ENCODE results near the gene FMNL3. TPM values are rescaled to one million over a fixed set of nuclear protein-coding genes. Genes with fewer than 3 reads are reported as not detected.

Gene FMNL3
- total RNA-seq, 1 donor from 2014 or later = 17.3 TPM

GRCh38 chr12:49652921-49653520 lies 54.2 kb downstream of the FMNL3 start:
- Mint-ChIP-seq H3K36me3 (peaks cover 45% of the 10 kb centered on the region), H3K27me3 (ENCODE audit: insufficient read depth, low read depth) (peaks cover 2% of the 10 kb centered on the region), H3K9me3 (no peaks in the 10 kb centered on the region), H3K27ac (no peak overlapping the region), H3K4me1 (peaks cover 12% of the 10 kb centered on the region), H3K4me3 (no peak overlapping the region)
- TF ChIP-seq EZH2phosphoT487 (IDR thresholded peaks at IDR 0.05) = no peak
- TF ChIP-seq, protein P1, sequence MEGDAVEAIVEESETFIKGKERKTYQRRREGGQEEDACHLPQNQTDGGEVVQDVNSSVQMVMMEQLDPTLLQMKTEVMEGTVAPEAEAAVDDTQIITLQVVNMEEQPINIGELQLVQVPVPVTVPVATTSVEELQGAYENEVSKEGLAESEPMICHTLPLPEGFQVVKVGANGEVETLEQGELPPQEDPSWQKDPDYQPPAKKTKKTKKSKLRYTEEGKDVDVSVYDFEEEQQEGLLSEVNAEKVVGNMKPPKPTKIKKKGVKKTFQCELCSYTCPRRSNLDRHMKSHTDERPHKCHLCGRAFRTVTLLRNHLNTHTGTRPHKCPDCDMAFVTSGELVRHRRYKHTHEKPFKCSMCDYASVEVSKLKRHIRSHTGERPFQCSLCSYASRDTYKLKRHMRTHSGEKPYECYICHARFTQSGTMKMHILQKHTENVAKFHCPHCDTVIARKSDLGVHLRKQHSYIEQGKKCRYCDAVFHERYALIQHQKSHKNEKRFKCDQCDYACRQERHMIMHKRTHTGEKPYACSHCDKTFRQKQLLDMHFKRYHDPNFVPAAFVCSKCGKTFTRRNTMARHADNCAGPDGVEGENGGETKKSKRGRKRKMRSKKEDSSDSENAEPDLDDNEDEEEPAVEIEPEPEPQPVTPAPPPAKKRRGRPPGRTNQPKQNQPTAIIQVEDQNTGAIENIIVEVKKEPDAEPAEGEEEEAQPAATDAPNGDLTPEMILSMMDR (IDR thresholded peaks at IDR 0.05) = no peak
- no peak for TF ChIP-seq EZH2 (IDR thresholded peaks at IDR 0.05)
- no peaks in the 10 kb centered on the region for H3K79me2 ChIP-seq (ENCODE audit: low read depth)
- H3K9ac ChIP-seq = no peak overlapping the region
- H2AFZ ChIP-seq (replicated peaks) = no peak overlapping the region
- H3K4me3 ChIP-seq = no peak overlapping the region
- peaks cover 6% of the 10 kb centered on the region for H3F3A ChIP-seq (ENCODE audit: low read depth)
- H3K36me3 ChIP-seq = no peaks in the 10 kb centered on the region
- no peaks in the 10 kb centered on the region for H3K27me3 ChIP-seq
- H3K4me1 ChIP-seq = peaks cover 9% of the 10 kb centered on the region
- no peak overlapping the region for H3K4me2 ChIP-seq
- no peak for DNase-seq (ENCODE audit: low spot score)
- no peaks in the 10 kb centered on the region for H4K20me1 ChIP-seq (ENCODE audit: low read depth)
- H3K27ac ChIP-seq = no peak overlapping the region
- H3K9me3 ChIP-seq (ENCODE audit: low read depth) = no peaks in the 10 kb centered on the region

DNA sequence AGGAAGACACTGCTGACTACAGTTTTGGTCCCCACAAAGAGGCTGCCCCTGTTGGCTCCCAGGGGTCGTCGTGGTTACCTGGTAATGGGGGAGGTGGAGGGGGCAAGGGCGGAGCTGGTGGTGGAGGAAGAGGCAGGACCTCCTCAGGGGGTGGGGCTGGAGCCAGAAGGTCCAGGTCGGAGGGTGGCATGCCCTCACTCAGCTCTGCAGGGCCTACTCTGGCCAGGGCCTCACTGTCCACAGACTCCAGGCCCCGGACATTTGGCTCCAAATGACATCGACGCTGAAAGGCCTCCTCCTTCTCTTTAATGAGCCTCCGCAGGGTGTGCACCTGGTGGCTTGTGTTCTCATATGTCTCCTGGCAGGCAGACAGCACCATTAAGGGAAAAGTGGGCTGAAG lies 55.4 kb downstream of the FMNL3 start:
- no peaks in the 10 kb centered on the region for H3K79me2 ChIP-seq (ENCODE audit: low read depth)

GRCh38 chr12:49649892-49650291 lies 57.3 kb downstream of the FMNL3 start:
- peaks cover 37% of the 10 kb centered on the region for H3K36me3 Mint-ChIP-seq
- no peaks in the 10 kb centered on the region for H3K36me3 ChIP-seq

More for the DNA sequence above, 55.4 kb downstream of the FMNL3 start:
- DNase-seq (ENCODE audit: low spot score) = peak; percentile 11
- no peak for TF ChIP-seq EZH2phosphoT487 (IDR thresholded peaks at IDR 0.05)
- TF ChIP-seq EZH2 (IDR thresholded peaks at IDR 0.05) = no peak
- TF ChIP-seq, protein P1 (IDR thresholded peaks at IDR 0.05) = no peak
- Mint-ChIP-seq H3K9me3 (no peaks in the 10 kb centered on the region), H3K36me3 (peaks cover 41% of the 10 kb centered on the region), H3K4me1 (peaks cover 12% of the 10 kb centered on the region), H3K27me3 (ENCODE audit: insufficient read depth, low read depth) (peaks cover 2% of the 10 kb centered on the region), H3K27ac (no peak overlapping the region), H3K4me3 (no peak overlapping the region)
- H3K4me1 ChIP-seq = peaks cover 9% of the 10 kb centered on the region
- H2AFZ ChIP-seq (replicated peaks) = no peak overlapping the region
- no peaks in the 10 kb centered on the region for H4K20me1 ChIP-seq (ENCODE audit: low read depth)
- peaks cover 6% of the 10 kb centered on the region for H3F3A ChIP-seq (ENCODE audit: low read depth)
- H3K4me2 ChIP-seq = no peak overlapping the region
- H3K27me3 ChIP-seq = no peaks in the 10 kb centered on the region
- no peaks in the 10 kb centered on the region for H3K36me3 ChIP-seq
- no peak overlapping the region for H3K4me3 ChIP-seq
- H3K27ac ChIP-seq = peak overlapping the region; percentile 29
- no peaks in the 10 kb centered on the region for H3K9me3 ChIP-seq (ENCODE audit: low read depth)
- H3K9ac ChIP-seq = no peak overlapping the region

More at GRCh38 chr12:49649892-49650291, 57.3 kb downstream of the FMNL3 start:
- no peak overlapping the region for H2AFZ ChIP-seq (replicated peaks)
- H3K9me3 Mint-ChIP-seq = no peaks in the 10 kb centered on the region
- peaks cover 2% of the 10 kb centered on the region for H3K27me3 Mint-ChIP-seq (ENCODE audit: insufficient read depth, low read depth)
- peaks cover 6% of the 10 kb centered on the region for H3F3A ChIP-seq (ENCODE audit: low read depth)
- no peaks in the 10 kb centered on the region for H3K9me3 ChIP-seq (ENCODE audit: low read depth)
- H3K4me3 ChIP-seq = no peak overlapping the region
- H3K4me3 Mint-ChIP-seq = no peak overlapping the region
- TF ChIP-seq EZH2phosphoT487 (IDR thresholded peaks at IDR 0.05) = no peak
- TF ChIP-seq, protein P1 (IDR thresholded peaks at IDR 0.05) = no peak
- no peak for TF ChIP-seq EZH2 (IDR thresholded peaks at IDR 0.05)
- no peak overlapping the region for H3K27ac Mint-ChIP-seq
- no peaks in the 10 kb centered on the region for H3K79me2 ChIP-seq (ENCODE audit: low read depth)
- no peak for DNase-seq (ENCODE audit: low spot score)
- H3K9ac ChIP-seq = no peak overlapping the region
- peaks cover 12% of the 10 kb centered on the region for H3K4me1 Mint-ChIP-seq
- peaks cover 9% of the 10 kb centered on the region for H3K4me1 ChIP-seq
- no peaks in the 10 kb centered on the region for H3K27me3 ChIP-seq
- H3K27ac ChIP-seq = no peak overlapping the region
- no peak overlapping the region for H3K4me2 ChIP-seq
- no peaks in the 10 kb centered on the region for H4K20me1 ChIP-seq (ENCODE audit: low read depth)

Measured in neural progenitor cell (in vitro differentiated cells).